OCI-LY7 (cell line): ENCODE data around the gene GNA15.

Source experiments
- CTCF ChIP-seq: fragments of 200-600 bp; sonication (generic); conservative IDR thresholded peaks from 2 replicates; pipeline ENCODE4 v1.5.1; 2014; ENCODE audit warnings: mild to moderate bottlenecking, antibody characterized with exemption, low read length, moderate library complexity, mixed read lengths
- EZH2phosphoT487 ChIP-seq: fragments of 200-600 bp; sonication (generic); IDR thresholded peaks from 2 replicates; pipeline ENCODE4 v1.6.1; 2018; ENCODE audit warnings: low read depth, borderline replicate concordance, mild to moderate bottlenecking, mixed run types, antibody characterized with exemption, low read length, moderate library complexity, mixed read lengths

GRCh38 chr19:3150739-3151329 lies 15.0 kb downstream of the GNA15 start:
- no peak for TF ChIP-seq CTCF
- no peak for TF ChIP-seq EZH2phosphoT487
